Spleen (tissue), 11 donors: Measurements from ENCODE around the gene CAPN9. TPM values are rescaled to one million over a fixed set of nuclear protein-coding genes. Genes with fewer than 3 reads are reported as not detected.
"Not testable (repeated sequence)": the region's sequence is repeated elsewhere in the genome, so short reads cannot be mapped to it uniquely, and the experiment has no call there.

Experiments used
- DNase-seq: peaks from one replicate; pipeline ENCODE4 v3.0.0-alpha.2; 2020
- H3K27ac ChIP-seq, 8 donors: fragments of 200-600 bp; sonication (generic) in 7 of 8; 1 replicate in 4 of 8; 2 replicates in 4 of 8; pipeline versions ENCODE4 v1.5.0 to v1.8.0; 2016 to 2021; ENCODE audit warnings: inconsistent platforms in 4 of 8, mild to moderate bottlenecking in 4 of 8, moderate library complexity in 1 of 8
- H3K27me3 ChIP-seq, 7 donors: fragments of 200-600 bp; sonication (generic) in 6 of 7; replicated peaks in 1 of 7; 1 replicate in 4 of 7; 2 replicates in 3 of 7; pipeline versions ENCODE4 v1.5.0 to v1.8.0; 2016 to 2021; ENCODE audit warnings: inconsistent platforms in 3 of 7, mild to moderate bottlenecking in 1 of 7
- H3K36me3 ChIP-seq, 6 donors: fragments of 200-600 bp; sonication (generic) in 5 of 6; 1 replicate in 4 of 6; 2 replicates in 2 of 6; pipeline versions ENCODE4 v1.5.0 to v1.8.0; 2016 to 2021; ENCODE audit warnings: inconsistent platforms in 2 of 6
- H3K4me1 ChIP-seq, 6 donors: fragments of 200-600 bp; sonication (generic) in 5 of 6; 1 replicate in 3 of 6; 2 replicates in 3 of 6; pipeline versions ENCODE4 v1.5.0 to v1.8.0; 2016 to 2021; ENCODE audit warnings: inconsistent platforms in 3 of 6
- H3K4me3 ChIP-seq, 8 donors: fragments of 200-600 bp; sonication (generic) in 7 of 8; 1 replicate in 4 of 8; 2 replicates in 4 of 8; pipeline versions ENCODE4 v1.5.0 to v1.8.0; 2016 to 2021; ENCODE audit warnings: inconsistent platforms in 4 of 8, mild to moderate bottlenecking in 4 of 8, moderate library complexity in 2 of 8
- H3K9me3 ChIP-seq, 8 donors: fragments of 200-600 bp; sonication (generic) in 7 of 8; 1 replicate in 4 of 8; 2 replicates in 4 of 8; pipeline versions ENCODE4 v1.5.0 to v1.8.0; 2016 to 2021; ENCODE audit warnings: inconsistent platforms in 4 of 8
- POLR2A ChIP-seq, 3 donors: fragments of 450-650 bp; IDR thresholded peaks; one replicate each; pipeline ENCODE4 v1.5.1; 2017; ENCODE audit warnings: antibody characterized with exemption in 3 of 3, mild to moderate bottlenecking in 1 of 3
- POLR2AphosphoS5 ChIP-seq, 3 donors: sonication (generic); formaldehyde crosslinking; IDR thresholded peaks; one replicate each; pipeline ENCODE4 v1.5.1; 2017; ENCODE audit warnings: antibody characterized with exemption in 3 of 3
- WGBS, 5 donors: extraction: QIAGEN DNeasy Blood & Tissue Kit in 3 of 5; methylation state at CpG; one replicate each; pipeline versions ENCODE4 v1.1.5 to v1.1.7; 2013 to 2018; 5-methylcytosine and 5-hydroxymethylcytosine counted together
- intact Hi-C: fragments of 100-400 bp; cut with DNase I; formaldehyde crosslinking; loops from one replicate; pipeline ENCODE4 v1.15.0; 2023; ENCODE audit warnings: low total_unique reads
- polyA plus RNA-seq, 3 donors: library from polyadenylated mRNA; stranded (reverse); fragments of 200-250 nt; gene quantifications; one replicate each; pipeline ENCODE4 v1.2.1, GENCODE V29; 2013
- total RNA-seq, 7 donors: library from RNA; depleted of rRNA in 3 of 7; stranded (reverse); fragments of >200 nt in 3 of 7; fragmentation: NEBNext Ultra II Directional in 4 of 7; extraction: Animal tissue kit (Norgen Biotek cat#: 25700) in 4 of 7; gene quantifications; one replicate each; pipeline versions ENCODE4 v1.1.0 to v1.2.1, GENCODE V29; 2016 to 2021
- TF ChIP-seq, protein P1 (sequence below), 11 experiments: fragments of 200-600 bp in 7 of 11; fragments of 450-650 bp in 4 of 11; sonication (generic) in 4 of 11; IDR thresholded peaks in 8 of 11; conservative IDR thresholded peaks in 3 of 11; 1 replicate in 7 of 11; 2 replicates in 4 of 11; pipeline versions ENCODE4 v1.4.0 to v1.8.0; 2016 to 2021; ENCODE audit warnings: antibody characterized with exemption in 11 of 11, inconsistent platforms in 4 of 11, mild to moderate bottlenecking in 1 of 11
- donor health status: healthy with polysubstance abuse.
- donor health status: DM: no; HTN: no; CAD: no; lungs with moderate emphysema.
- donor health status: DM: no; HTN: no; CAD: no.
- donor health status: Bipolar disorder and iron deficiency.
- donor health status: healthy.
- donor health status: DM: no; HTN: no; CAD: no.
- donor health status: DM: yes; HTN: yes; CAD: no.

CAPN9 gene
- total and polyA plus RNA-seq, 10 donors: 0.05 TPM; not detected in 9

GRCh38 chr1:230717251-230717650 is 29.9 kb upstream of the CAPN9 start:
- no peaks in the 10 kb centered on the region for H3K4me1 ChIP-seq
- no peak for DNase-seq
- peaks cover 0 to 12% (median 0%) of the 10 kb centered on the region in 7 donors for H3K27me3 ChIP-seq
- intact Hi-C loops: no loop called here
- no peak overlapping the region for H3K4me3 ChIP-seq
- H3K36me3 ChIP-seq: no peaks in the 10 kb centered on the region
- H3K9me3 ChIP-seq: peaks cover 0 to 19% (median 11%) of the 10 kb centered on the region in 8 donors
- TF ChIP-seq, protein P1, sequence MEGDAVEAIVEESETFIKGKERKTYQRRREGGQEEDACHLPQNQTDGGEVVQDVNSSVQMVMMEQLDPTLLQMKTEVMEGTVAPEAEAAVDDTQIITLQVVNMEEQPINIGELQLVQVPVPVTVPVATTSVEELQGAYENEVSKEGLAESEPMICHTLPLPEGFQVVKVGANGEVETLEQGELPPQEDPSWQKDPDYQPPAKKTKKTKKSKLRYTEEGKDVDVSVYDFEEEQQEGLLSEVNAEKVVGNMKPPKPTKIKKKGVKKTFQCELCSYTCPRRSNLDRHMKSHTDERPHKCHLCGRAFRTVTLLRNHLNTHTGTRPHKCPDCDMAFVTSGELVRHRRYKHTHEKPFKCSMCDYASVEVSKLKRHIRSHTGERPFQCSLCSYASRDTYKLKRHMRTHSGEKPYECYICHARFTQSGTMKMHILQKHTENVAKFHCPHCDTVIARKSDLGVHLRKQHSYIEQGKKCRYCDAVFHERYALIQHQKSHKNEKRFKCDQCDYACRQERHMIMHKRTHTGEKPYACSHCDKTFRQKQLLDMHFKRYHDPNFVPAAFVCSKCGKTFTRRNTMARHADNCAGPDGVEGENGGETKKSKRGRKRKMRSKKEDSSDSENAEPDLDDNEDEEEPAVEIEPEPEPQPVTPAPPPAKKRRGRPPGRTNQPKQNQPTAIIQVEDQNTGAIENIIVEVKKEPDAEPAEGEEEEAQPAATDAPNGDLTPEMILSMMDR (IDR thresholded peaks at IDR 0.05 in 8 of 11, conservative IDR thresholded peaks at IDR 0.05 in 3 of 11): no peak
- TF ChIP-seq POLR2A (IDR thresholded peaks at IDR 0.05) (no peak), POLR2AphosphoS5 (IDR thresholded peaks at IDR 0.05) (no peak)
- H3K27ac ChIP-seq: no peak overlapping the region
- 67 to 86% (median 76%) methylated on average over 1 of the region's 1 CpG for WGBS, 5 donors

DNA sequence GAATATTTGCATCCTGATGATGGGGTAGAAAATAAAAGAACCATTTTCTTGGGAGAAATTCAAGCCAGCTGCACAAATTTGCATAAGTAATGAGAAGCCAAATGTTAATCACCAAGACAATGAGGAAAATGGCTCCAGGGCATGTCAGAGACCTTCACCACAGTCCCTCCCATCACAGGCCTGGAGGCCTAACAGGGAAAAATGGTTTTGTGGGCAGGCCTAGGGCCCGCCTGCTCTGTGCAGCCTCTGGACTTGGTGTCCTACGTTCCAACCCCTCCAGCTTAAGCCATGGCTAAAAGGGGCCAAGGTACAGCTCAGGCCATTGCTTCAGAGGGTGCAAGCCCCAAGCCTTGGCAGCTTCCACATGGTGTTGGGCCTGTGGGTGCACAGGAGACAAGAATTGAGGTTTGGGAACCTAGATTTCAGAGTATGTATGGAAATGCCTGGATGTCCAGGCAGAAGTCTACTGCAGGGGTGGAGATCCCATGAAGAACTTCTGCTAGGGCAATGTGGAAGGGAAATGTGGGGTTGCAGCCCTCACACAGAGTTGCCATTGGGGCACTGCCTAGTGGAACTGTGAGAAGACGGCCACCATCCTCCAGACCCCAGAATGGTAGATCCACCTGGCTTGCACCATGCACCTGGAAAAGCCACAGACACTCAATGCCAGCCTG is 25.2 kb upstream of the CAPN9 start:
- intact Hi-C loops, H3K4me1 ChIP-seq, H3K4me3 ChIP-seq, H3K27ac ChIP-seq, H3K27me3 ChIP-seq, DNase-seq, H3K36me3 ChIP-seq: not testable (repeated sequence)
- peaks cover 0 to 17% (median 10%) of the 10 kb centered on the region in 8 donors for H3K9me3 ChIP-seq
- 67 to 94% (median 92%) methylated on average over 3 of the region's 3 CpGs for WGBS, 5 donors

GRCh38 chr1:230725256-230726012 is 21.8 kb upstream of the CAPN9 start:
- H3K27ac ChIP-seq: no peak overlapping the region
- TF ChIP-seq POLR2A (IDR thresholded peaks at IDR 0.05) (no peak), POLR2AphosphoS5 (IDR thresholded peaks at IDR 0.05) (no peak)
- TF ChIP-seq, protein P1 (IDR thresholded peaks at IDR 0.05 in 8 of 11, conservative IDR thresholded peaks at IDR 0.05 in 3 of 11): no peak
- peaks cover 0 to 17% (median 10%) of the 10 kb centered on the region in 8 donors for H3K9me3 ChIP-seq
- intact Hi-C loops: no loop called here
- H3K4me3 ChIP-seq: no peak overlapping the region
- no peaks in the 10 kb centered on the region for H3K4me1 ChIP-seq
- DNase-seq: no peak
- 84 to 94% (median 86%) methylated on average over 6 of the region's 6 CpGs for WGBS, 5 donors
- no peaks in the 10 kb centered on the region for H3K27me3 ChIP-seq
- no peaks in the 10 kb centered on the region for H3K36me3 ChIP-seq

GRCh38 chr1:230728710-230729392 is 18.3 kb upstream of the CAPN9 start:
- TF ChIP-seq POLR2A (IDR thresholded peaks at IDR 0.05) (no peak), POLR2AphosphoS5 (IDR thresholded peaks at IDR 0.05) (no peak)
- TF ChIP-seq, protein P1 (IDR thresholded peaks at IDR 0.05 in 8 of 11, conservative IDR thresholded peaks at IDR 0.05 in 3 of 11): no peak
- H3K9me3 ChIP-seq: no peaks in the 10 kb centered on the region
- DNase-seq: no peak

More at GRCh38 chr1:230728710-230729392, 18.3 kb upstream of the CAPN9 start:
- Histone ChIP-seq H3K27ac (no peak overlapping the region), H3K4me1 (no peaks in the 10 kb centered on the region), H3K36me3 (no peaks in the 10 kb centered on the region), H3K4me3 (no peak overlapping the region), H3K27me3 (no peaks in the 10 kb centered on the region)
- intact Hi-C loops: no loop called here
- 76 to 83% (median 80%) methylated on average over 6 of the region's 6 CpGs for WGBS, 5 donors
